Kidney (tissue), 14 donors: ENCODE measurements around the gene CEBPG. TPM values are rescaled to one million over a fixed set of nuclear protein-coding genes. Genes with fewer than 3 reads are reported as not detected.

Source experiments
- DNase-seq, 5 donors: peaks; one replicate each; pipeline ENCODE4 v3.0.0-alpha.2; 2013 to 2020
- FAIRE-seq: peaks from 2 replicates; lab custom pipeline; 2012; peaks lifted over from hg19 to GRCh38; lab: Jason Lieb, UNC
- H3K27ac ChIP-seq, 2 donors: one replicate each; pipeline ENCODE4 v1.7.0; 2013; ENCODE audit warnings: low read depth in 2 of 2, low read length in 2 of 2, inconsistent platforms in 1 of 2
- H3K27me3 ChIP-seq: one replicate; pipeline ENCODE4 v1.7.1; 2013; ENCODE audit warnings: low read length, inconsistent platforms; ENCODE audit not compliant: control insufficient read depth, insufficient read depth
- H3K36me3 ChIP-seq, 3 donors: one replicate each; pipeline versions ENCODE4 v1.7.0 to v1.7.1; 2013; ENCODE audit warnings: low read length in 3 of 3, control low read depth in 1 of 3, inconsistent platforms in 1 of 3; ENCODE audit not compliant: insufficient read depth in 3 of 3, control insufficient read depth in 2 of 3
- H3K4me1 ChIP-seq, 3 donors: one replicate each; pipeline versions ENCODE4 v1.7.0 to v1.7.1; 2013; ENCODE audit warnings: low read length in 3 of 3, inconsistent platforms in 1 of 3, low read depth in 1 of 3; ENCODE audit not compliant: control insufficient read depth in 2 of 3, insufficient read depth in 2 of 3
- H3K4me3 ChIP-seq, 3 donors: one replicate each; pipeline versions ENCODE4 v1.7.0 to v1.8.1; 2013; ENCODE audit warnings: low read length in 3 of 3, control low read depth in 1 of 3, inconsistent platforms in 1 of 3
- H3K9ac ChIP-seq, 3 donors: one replicate each; pipeline versions ENCODE4 v1.7.0 to v1.7.1; 2013; ENCODE audit warnings: low read length in 3 of 3, control low read depth in 1 of 3, inconsistent platforms in 1 of 3
- H3K9me3 ChIP-seq, 3 donors: one replicate each; pipeline versions ENCODE4 v1.7.0 to v1.7.1; 2013; ENCODE audit warnings: low read length in 3 of 3, control low read depth in 1 of 3, inconsistent platforms in 1 of 3; ENCODE audit not compliant: control insufficient read depth in 2 of 3, insufficient read depth in 1 of 3
- intact Hi-C: fragments of 100-400 bp; cut with DNase I; formaldehyde crosslinking; loops from one replicate; pipeline ENCODE4 v1.11.1; 2022
- polyA plus RNA-seq: library from polyadenylated mRNA; stranded (reverse); fragments of 350-450 nt; fragmentation: Illumina TruSeq; extraction: RNeasy Lipid Tissue Mini Kit (QIAGEN cat#74804); gene quantifications from one replicate; pipeline ENCODE4 v1.2.3, GENCODE V29; 2014; ENCODE audit warnings: low read depth, low replicate concordance; ENCODE audit not compliant: insufficient read depth
- total RNA-seq: library from RNA; stranded (reverse); fragmentation: NEBNext Ultra II Directional; extraction: Animal tissue kit (Norgen Biotek cat#: 25700); gene quantifications from one replicate; pipeline ENCODE4 v1.2.1, GENCODE V29; 2021
- TF ChIP-seq, protein P1 (sequence below): IDR thresholded peaks from 3 replicates; pipeline ENCODE4 v1.5.1; 2012; ENCODE audit warnings: mild to moderate bottlenecking, moderate library complexity, borderline replicate concordance; ENCODE audit not compliant: insufficient read depth; ENCODE audit errors: extremely low read depth
- donor health status: control.
- donor health status: control.
- donor health status: control.
- donor health status: control.
- donor health status: control.
- donor health status: DM: yes; HTN: yes; CAD: no.
- donor health status: Normal renal cell carcinoma (clear cell type).

CEBPG gene
- total and polyA plus RNA-seq, 2 donors from 2014 or later, result 13.0 to 22.4 TPM

- FAIRE-seq (no peak), DNase-seq (peak; percentile 46 to 82 (median 50))
- TF ChIP-seq, protein P1, sequence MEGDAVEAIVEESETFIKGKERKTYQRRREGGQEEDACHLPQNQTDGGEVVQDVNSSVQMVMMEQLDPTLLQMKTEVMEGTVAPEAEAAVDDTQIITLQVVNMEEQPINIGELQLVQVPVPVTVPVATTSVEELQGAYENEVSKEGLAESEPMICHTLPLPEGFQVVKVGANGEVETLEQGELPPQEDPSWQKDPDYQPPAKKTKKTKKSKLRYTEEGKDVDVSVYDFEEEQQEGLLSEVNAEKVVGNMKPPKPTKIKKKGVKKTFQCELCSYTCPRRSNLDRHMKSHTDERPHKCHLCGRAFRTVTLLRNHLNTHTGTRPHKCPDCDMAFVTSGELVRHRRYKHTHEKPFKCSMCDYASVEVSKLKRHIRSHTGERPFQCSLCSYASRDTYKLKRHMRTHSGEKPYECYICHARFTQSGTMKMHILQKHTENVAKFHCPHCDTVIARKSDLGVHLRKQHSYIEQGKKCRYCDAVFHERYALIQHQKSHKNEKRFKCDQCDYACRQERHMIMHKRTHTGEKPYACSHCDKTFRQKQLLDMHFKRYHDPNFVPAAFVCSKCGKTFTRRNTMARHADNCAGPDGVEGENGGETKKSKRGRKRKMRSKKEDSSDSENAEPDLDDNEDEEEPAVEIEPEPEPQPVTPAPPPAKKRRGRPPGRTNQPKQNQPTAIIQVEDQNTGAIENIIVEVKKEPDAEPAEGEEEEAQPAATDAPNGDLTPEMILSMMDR, result no peak
- intact Hi-C loops, result no loop called here
- H3K9ac ChIP-seq, result no peak overlapping the region
- H3K36me3 ChIP-seq, result no peaks in the 10 kb centered on the region
- H3K4me1 ChIP-seq, result peaks cover 0 to 58% (median 10%) of the 10 kb centered on the region in 3 donors
- H3K27me3 ChIP-seq, result no peaks in the 10 kb centered on the region
- peak overlapping the region; percentile 19 to 50 for H3K27ac ChIP-seq
- no peaks in the 10 kb centered on the region for H3K9me3 ChIP-seq
- no peak overlapping the region for H3K4me3 ChIP-seq
These were observed 23.4 kb downstream of the CEBPG start for GRCh38 chr19:33396701-33397535.

DNA sequence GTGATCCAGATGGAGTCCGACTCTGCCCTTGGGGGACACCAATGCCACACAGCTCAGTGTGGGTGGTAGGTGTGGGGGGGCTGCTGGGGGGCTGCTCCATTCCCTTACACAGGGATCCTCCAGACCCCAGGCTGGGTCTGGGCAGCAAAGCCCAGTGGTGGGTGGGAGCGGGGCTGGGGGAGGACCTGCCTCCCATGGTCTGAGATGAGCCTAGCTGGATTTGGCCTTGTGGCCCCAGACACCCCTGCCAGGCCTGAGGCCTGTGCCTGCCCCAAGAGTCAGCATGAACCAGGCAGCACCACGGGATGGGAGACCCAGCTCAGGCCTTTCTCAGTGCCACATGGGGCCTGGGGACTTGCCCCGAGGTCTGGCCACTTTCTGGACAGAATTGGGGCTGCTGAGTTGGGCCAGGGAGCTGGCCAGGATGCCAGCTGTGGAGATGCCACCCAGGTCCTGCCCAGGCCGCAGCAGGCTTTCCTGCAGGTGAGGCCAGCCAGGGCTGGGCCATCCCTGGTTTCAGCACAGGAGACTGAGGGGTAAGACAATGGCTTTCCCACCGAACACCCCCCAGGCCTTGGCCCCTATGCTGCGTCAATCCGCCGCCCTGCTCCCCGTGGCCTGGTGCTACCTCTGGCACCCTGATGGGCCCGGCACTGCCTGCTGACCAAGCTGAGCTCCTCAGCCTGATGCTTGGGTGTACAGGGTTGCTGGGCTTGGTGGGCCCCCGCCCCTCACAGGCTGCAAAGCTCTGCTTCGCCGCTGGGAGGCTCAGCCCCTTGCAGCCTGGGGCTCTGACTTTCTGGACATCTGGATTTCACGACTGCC lies 24.2 kb downstream of the CEBPG start:
- Histone ChIP-seq H3K9me3 (no peaks in the 10 kb centered on the region), H3K36me3 (no peaks in the 10 kb centered on the region), H3K27ac (peak overlapping the region in 1 of 2 donors; percentile 19), H3K9ac (no peak overlapping the region), H3K4me3 (no peak overlapping the region), H3K4me1 (peaks cover 0 to 50% (median 6%) of the 10 kb centered on the region in 3 donors), H3K27me3 (no peaks in the 10 kb centered on the region)
- peak in 2 of 5 donors; percentile 42 to 61 for DNase-seq
- intact Hi-C loops, result no loop called here
- FAIRE-seq, result no peak
- TF ChIP-seq, protein P1, result no peak

- TF ChIP-seq, protein P1, result no peak
- H3K4me1 ChIP-seq, result peaks cover 0 to 46% (median 6%) of the 10 kb centered on the region in 3 donors
- FAIRE-seq (no peak), DNase-seq (peak in 1 of 5 donors; percentile 24)
- no peak overlapping the region for H3K9ac ChIP-seq
- H3K36me3 ChIP-seq, result no peaks in the 10 kb centered on the region
- intact Hi-C loops, result no loop called here
- no peak overlapping the region for H3K27ac ChIP-seq
- H3K9me3 ChIP-seq, result no peaks in the 10 kb centered on the region
- no peaks in the 10 kb centered on the region for H3K27me3 ChIP-seq
- no peak overlapping the region for H3K4me3 ChIP-seq
These were observed 25.0 kb downstream of the CEBPG start for GRCh38 chr19:33398361-33399060.
